Glutamatergic neuron (in vitro differentiated cells): Measurements from ENCODE around the gene CES1. TPM values are rescaled to one million over a fixed set of nuclear protein-coding genes. Genes with fewer than 3 reads are reported as not detected.

ENCODE experiments used
- DNase-seq: peaks from one replicate; pipeline ENCODE4 v3.0.0; 2022
- H3K27ac Mint-ChIP-seq: one replicate; pipeline ENCODE4 v1.8.0; 2020; ENCODE audit warnings: mild to moderate bottlenecking, mixed read lengths, inconsistent platforms; ENCODE audit not compliant: unreplicated experiment
- H3K27me3 Mint-ChIP-seq: one replicate; pipeline ENCODE4 v1.8.0; 2020; ENCODE audit warnings: mild to moderate bottlenecking, moderate library complexity, mixed read lengths, inconsistent platforms; ENCODE audit not compliant: unreplicated experiment
- H3K36me3 Mint-ChIP-seq: one replicate; pipeline ENCODE4 v1.8.0; 2020; ENCODE audit warnings: mild to moderate bottlenecking, mixed read lengths, inconsistent platforms; ENCODE audit not compliant: unreplicated experiment
- H3K4me1 Mint-ChIP-seq: one replicate; pipeline ENCODE4 v1.8.0; 2020; ENCODE audit warnings: mild to moderate bottlenecking, low read depth, mixed read lengths, inconsistent platforms; ENCODE audit not compliant: unreplicated experiment
- H3K4me3 Mint-ChIP-seq: one replicate; pipeline ENCODE4 v1.8.0; 2020; ENCODE audit warnings: mild to moderate bottlenecking, mixed read lengths, inconsistent platforms; ENCODE audit not compliant: unreplicated experiment
- H3K9me3 Mint-ChIP-seq: one replicate; pipeline ENCODE4 v1.8.0; 2020; ENCODE audit warnings: mild to moderate bottlenecking, moderate library complexity, mixed read lengths, inconsistent platforms; ENCODE audit not compliant: unreplicated experiment
- long read RNA-seq: library from polyadenylated mRNA; unstranded; transcript quantifications from one replicate; pipeline ENCODE4 v2.0.0, GENCODE V29; 2020; ENCODE audit not compliant: unreplicated experiment
- total RNA-seq: library from RNA; stranded (reverse); fragmentation: NEBNext Ultra II Directional; extraction: Animal tissue kit (Norgen Biotek cat#: 25700); gene quantifications from one replicate; pipeline ENCODE4 v1.2.1, GENCODE V29; 2021; ENCODE audit not compliant: unreplicated experiment
- TF ChIP-seq, protein P1 (sequence below): fragments of 200-600 bp; sonication (generic); IDR thresholded peaks from one replicate; pipeline ENCODE4 v1.5.0; 2021; ENCODE audit not compliant: partially characterized antibody, unreplicated experiment

Gene CES1
- not detected for total RNA-seq
- long read RNA-seq, result 0 reads

DNA sequence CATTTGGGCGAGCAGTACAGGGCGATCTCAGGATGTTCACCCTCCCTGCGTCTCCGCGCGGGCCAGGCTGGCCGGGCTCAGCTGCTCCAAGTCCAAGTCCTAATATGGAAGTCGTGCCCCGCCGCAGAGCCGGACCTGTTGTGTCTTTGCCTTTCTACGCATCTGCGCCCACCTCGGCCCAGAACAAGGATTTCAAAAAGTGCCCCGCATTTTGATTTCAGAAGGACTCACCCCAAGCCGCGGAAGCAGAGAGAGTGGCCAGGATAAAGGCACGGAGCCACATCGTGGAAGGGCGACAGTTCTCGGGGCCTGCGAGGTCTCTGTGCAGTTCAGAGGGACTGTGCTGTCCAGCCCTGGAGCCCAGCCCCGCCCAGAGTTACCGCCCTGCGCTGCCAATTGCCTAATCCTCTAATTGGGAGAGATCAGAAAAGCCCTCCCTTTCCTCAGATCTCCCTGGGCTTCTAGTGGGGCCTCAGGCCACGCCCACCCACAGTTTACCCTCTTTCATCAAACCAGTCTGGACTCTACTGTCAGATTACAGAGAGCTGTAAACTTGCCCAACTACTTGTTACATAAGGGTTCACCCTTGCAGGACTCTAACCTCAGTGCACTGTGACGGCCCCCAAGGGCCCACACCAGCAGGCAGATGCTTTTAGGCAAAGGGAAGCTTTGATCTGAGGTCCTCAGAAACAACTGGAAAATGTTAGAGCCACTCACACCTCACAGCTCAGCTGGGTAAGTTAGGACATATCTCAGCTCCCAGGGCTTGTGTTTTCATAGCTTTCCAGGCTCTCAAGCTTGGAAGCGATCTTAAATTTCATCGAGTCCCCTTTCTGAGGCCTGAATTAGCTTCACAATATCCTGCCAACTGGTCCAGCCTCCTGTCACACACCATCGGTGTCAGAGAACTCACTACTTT, at the start of gene CES1:
Gene CES1 (minus strand): TSS at position 324 of the 919 bp plus-strand sequence. CDS start 41 bp downstream, at position 283.
- no peaks in the 10 kb centered on the region for H3K27me3 Mint-ChIP-seq
- H3K4me3 Mint-ChIP-seq, result no peak within 1 kb of the TSS
- peak; percentile 45 for DNase-seq
- H3K36me3 Mint-ChIP-seq, result peaks cover 5% of the 10 kb centered on the region
- TF ChIP-seq, protein P1, sequence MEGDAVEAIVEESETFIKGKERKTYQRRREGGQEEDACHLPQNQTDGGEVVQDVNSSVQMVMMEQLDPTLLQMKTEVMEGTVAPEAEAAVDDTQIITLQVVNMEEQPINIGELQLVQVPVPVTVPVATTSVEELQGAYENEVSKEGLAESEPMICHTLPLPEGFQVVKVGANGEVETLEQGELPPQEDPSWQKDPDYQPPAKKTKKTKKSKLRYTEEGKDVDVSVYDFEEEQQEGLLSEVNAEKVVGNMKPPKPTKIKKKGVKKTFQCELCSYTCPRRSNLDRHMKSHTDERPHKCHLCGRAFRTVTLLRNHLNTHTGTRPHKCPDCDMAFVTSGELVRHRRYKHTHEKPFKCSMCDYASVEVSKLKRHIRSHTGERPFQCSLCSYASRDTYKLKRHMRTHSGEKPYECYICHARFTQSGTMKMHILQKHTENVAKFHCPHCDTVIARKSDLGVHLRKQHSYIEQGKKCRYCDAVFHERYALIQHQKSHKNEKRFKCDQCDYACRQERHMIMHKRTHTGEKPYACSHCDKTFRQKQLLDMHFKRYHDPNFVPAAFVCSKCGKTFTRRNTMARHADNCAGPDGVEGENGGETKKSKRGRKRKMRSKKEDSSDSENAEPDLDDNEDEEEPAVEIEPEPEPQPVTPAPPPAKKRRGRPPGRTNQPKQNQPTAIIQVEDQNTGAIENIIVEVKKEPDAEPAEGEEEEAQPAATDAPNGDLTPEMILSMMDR, result no peak
- H3K27ac Mint-ChIP-seq, result no peak within 1 kb of the TSS
- no peaks in the 10 kb centered on the region for H3K9me3 Mint-ChIP-seq
- H3K4me1 Mint-ChIP-seq, result no peaks in the 10 kb centered on the region

DNA sequence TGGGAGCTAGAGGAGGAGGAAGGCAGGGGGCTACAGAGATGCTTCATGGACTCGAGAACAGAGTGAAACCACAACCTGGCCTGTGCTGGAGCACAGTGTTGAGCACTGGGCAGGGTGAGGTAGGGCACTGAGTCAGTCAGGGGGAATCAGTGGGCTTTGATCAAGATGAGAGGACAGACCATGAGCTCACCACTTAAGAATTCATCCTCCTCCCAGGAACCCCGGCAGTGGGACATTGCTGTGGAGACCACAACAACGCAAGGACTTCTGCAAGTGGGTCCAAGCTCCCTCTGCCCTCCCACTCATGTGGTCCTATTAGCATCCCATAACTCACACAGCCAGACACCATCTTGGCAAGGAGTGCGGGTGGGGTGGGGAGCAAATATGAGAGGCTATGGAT, 44.0 kb upstream of the CES1 start:
- peaks cover 4% of the 10 kb centered on the region for H3K36me3 Mint-ChIP-seq
- no peak overlapping the region for H3K4me3 Mint-ChIP-seq
- DNase-seq, result no peak
- no peaks in the 10 kb centered on the region for H3K4me1 Mint-ChIP-seq
- peaks cover 1% of the 10 kb centered on the region for H3K9me3 Mint-ChIP-seq
- no peak overlapping the region for H3K27ac Mint-ChIP-seq
- peaks cover 1% of the 10 kb centered on the region for H3K27me3 Mint-ChIP-seq
- TF ChIP-seq, protein P1, result no peak

DNA sequence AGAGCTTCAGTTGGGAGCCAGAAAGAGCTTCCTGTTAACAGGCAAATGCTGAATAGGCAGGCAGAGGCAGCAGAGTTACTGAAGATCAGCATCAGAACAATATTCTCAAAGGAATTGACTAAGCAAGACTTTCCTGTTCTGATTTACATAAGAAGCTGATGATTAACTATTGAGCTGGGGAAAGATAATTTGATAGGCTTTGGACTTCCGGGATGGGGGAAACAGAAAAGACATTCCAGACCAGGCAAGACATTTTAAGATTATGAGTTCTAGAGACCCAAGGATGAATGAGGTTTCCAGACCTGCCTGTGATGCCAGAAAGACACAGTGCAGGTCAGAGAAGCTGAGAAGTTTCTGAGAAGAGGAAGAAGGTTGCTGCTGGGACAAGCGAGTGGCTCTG, 42.4 kb upstream of the CES1 start, which contains the start of gene CES5A:
Gene CES5A (minus strand): TSS at position 101 of the 400 bp plus-strand sequence. CDS start 152 bp downstream, outside the sequence.
- Mint-ChIP-seq H3K36me3 (peaks cover 4% of the 10 kb centered on the region), H3K27me3 (no peaks in the 10 kb centered on the region), H3K9me3 (peaks cover 4% of the 10 kb centered on the region), H3K27ac (no peak within 1 kb of the TSS), H3K4me1 (no peaks in the 10 kb centered on the region), H3K4me3 (no peak within 1 kb of the TSS)
- TF ChIP-seq, protein P1, result no peak
- DNase-seq, result no peak

DNA sequence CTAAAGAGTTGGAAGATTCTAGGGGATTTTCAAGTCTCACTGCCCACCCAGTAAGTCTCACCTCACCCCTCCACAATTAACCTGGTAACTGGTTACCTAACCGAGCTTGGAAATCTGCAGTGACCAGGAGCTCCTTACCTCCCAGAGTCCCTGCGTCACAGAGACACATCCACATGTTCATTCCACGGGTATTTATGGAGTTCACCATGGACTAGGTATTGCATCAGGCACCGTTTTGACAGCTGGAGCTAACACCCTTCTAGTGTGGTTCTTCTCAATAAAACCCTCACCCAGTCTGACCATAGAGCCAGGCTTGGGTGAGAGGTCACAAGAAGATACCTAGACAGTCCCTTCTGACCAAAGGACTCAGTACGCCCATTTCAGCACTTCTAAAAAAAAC, 40.2 kb upstream of the CES1 start:
- Mint-ChIP-seq H3K27ac (no peak overlapping the region), H3K27me3 (no peaks in the 10 kb centered on the region)
- TF ChIP-seq, protein P1, result no peak

DNA sequence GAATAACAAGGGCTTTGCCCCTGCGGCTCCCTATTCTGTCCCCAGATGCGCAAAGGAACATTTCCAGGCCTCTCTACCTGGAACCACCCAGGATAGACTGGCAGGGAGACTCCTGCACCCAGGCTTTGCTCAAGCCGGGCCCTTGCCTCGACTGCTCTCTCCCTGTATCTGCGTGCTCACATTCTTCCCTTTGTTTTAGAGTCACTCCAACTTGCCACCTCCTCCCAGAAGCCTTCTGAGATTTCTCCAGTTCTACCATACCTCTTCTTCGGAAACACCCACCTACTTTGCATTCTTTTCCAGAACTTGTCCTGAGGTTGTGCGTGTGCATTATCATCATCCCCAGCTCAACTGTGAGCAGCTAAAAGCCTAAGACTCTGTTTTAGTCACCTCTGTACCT, 39.2 kb upstream of the CES1 start:
- TF ChIP-seq, protein P1, result no peak
- Mint-ChIP-seq H3K27ac (no peak overlapping the region), H3K36me3 (no peaks in the 10 kb centered on the region), H3K27me3 (no peaks in the 10 kb centered on the region), H3K4me3 (no peak overlapping the region), H3K9me3 (peaks cover 4% of the 10 kb centered on the region), H3K4me1 (no peaks in the 10 kb centered on the region)
- DNase-seq, result no peak

More for the DNA sequence above, 40.2 kb upstream of the CES1 start:
- Mint-ChIP-seq H3K4me1 (no peaks in the 10 kb centered on the region), H3K9me3 (peaks cover 4% of the 10 kb centered on the region), H3K4me3 (no peak overlapping the region), H3K36me3 (no peaks in the 10 kb centered on the region)
- no peak for DNase-seq
